SK-N-SH treated with all-trans-retinoic acid at 6 μM for 48 hours (cell line): ENCODE results near the gene GPX4.

Experiments
- BACH2 ChIP-seq: fragments of 250-450 bp; sonication (Bioruptor Pico); IDR thresholded peaks from 2 replicates; pipeline ENCODE4 v1.9.0; 2021; ENCODE audit warnings: mild to moderate bottlenecking, borderline replicate concordance
- CREB5 ChIP-seq: fragments of 250-450 bp; sonication (Bioruptor Pico); IDR thresholded peaks from 2 replicates; pipeline ENCODE4 v1.5.1; 2020; ENCODE audit warnings: low read depth, mild to moderate bottlenecking, moderate library complexity
- CSDC2 ChIP-seq: fragments of 250-450 bp; sonication (Bioruptor Pico); IDR thresholded peaks from 2 replicates; pipeline ENCODE4 v1.5.0; 2020; ENCODE audit warnings: mild to moderate bottlenecking, moderate library complexity
- CSRNP3 ChIP-seq: fragments of 250-450 bp; sonication (Bioruptor Pico); IDR thresholded peaks from 2 replicates; pipeline ENCODE4 v1.5.1; 2021; ENCODE audit warnings: mild to moderate bottlenecking, moderate library complexity
- ESRRG ChIP-seq: fragments of 250-450 bp; sonication (Bioruptor Pico); IDR thresholded peaks from 2 replicates; pipeline ENCODE4 v1.6.1; 2021; ENCODE audit warnings: mild to moderate bottlenecking
- GLIS3 ChIP-seq: fragments of 250-450 bp; sonication (Bioruptor Pico); IDR thresholded peaks from 2 replicates; pipeline ENCODE4 v1.5.0; 2020; ENCODE audit warnings: mild to moderate bottlenecking, moderate library complexity
- ISL1 ChIP-seq: fragments of 250-450 bp; sonication (Bioruptor Pico); IDR thresholded peaks from 2 replicates; pipeline ENCODE4 v2.1.2; 2022; ENCODE audit warnings: mild to moderate bottlenecking, moderate library complexity
- PATZ1 ChIP-seq: fragments of 250-450 bp; sonication (Bioruptor Pico); IDR thresholded peaks from 2 replicates; pipeline ENCODE4 v1.8.0; 2020; ENCODE audit warnings: mild to moderate bottlenecking, moderate library complexity, borderline replicate concordance
- RARB ChIP-seq: fragments of 250-450 bp; sonication (Bioruptor Pico); IDR thresholded peaks from 2 replicates; pipeline ENCODE4 v1.8.0; 2021; ENCODE audit warnings: mild to moderate bottlenecking, moderate library complexity
- SNAI2 ChIP-seq: fragments of 250-450 bp; sonication (Bioruptor Pico); IDR thresholded peaks from 2 replicates; pipeline ENCODE4 v1.5.0; 2020; ENCODE audit warnings: mild to moderate bottlenecking, moderate library complexity
- TOX ChIP-seq: fragments of 250-450 bp; sonication (Bioruptor Pico); IDR thresholded peaks from 2 replicates; pipeline ENCODE4 v1.8.0; 2021; ENCODE audit warnings: mild to moderate bottlenecking, moderate library complexity, borderline replicate concordance
- ZFP3 ChIP-seq: fragments of 250-450 bp; sonication (Bioruptor Pico); IDR thresholded peaks from 2 replicates; pipeline ENCODE4 v1.5.0; 2020; ENCODE audit warnings: mild to moderate bottlenecking, moderate library complexity
- ZFP30 ChIP-seq: fragments of 450-650 bp; formaldehyde crosslinking; IDR thresholded peaks from 2 replicates; pipeline ENCODE4 v1.5.0; 2022; ENCODE audit warnings: mild to moderate bottlenecking, moderate library complexity

DNA sequence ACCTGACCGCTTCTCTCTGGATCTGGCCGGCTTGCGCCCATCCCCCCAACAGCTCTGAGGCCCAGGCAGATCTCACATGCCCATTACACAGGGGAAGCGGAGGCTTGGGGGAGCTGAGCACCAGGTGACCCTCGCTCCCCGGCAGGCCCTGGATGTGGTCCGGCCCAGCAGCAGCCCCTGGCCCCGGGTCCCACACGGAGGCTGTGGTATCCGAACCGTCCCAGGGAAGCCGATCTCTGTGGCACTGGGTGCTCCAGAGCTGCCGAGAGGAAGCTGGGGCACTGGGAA, 42.6 kb downstream of the GPX4 start:
- TF ChIP-seq ZFP30 (no peak), CREB5 (CRISPR knock-in tag) (no peak), BACH2 (CRISPR knock-in tag) (no peak), CSDC2 (CRISPR knock-in tag) (no peak), TOX (CRISPR knock-in tag) (no peak), SNAI2 (CRISPR knock-in tag) (no peak), RARB (CRISPR knock-in tag) (no peak), CSRNP3 (no peak), ESRRG (CRISPR knock-in tag) (no peak), PATZ1 (CRISPR knock-in tag) (no peak), ISL1 (CRISPR knock-in tag) (no peak), GLIS3 (no peak), ZFP3 (CRISPR knock-in tag) (no peak)
